C4-2B (cell line): ENCODE measurements around the gene CMKLR1.

Experiments used
- H3K27ac ChIP-seq: fragments of 450-650 bp; 2 replicates; pipeline ENCODE4 v1.5.1; 2017
- ZFX ChIP-seq: fragments of 450-650 bp; IDR thresholded peaks from 2 replicates; pipeline ENCODE4 v1.6.1; 2017
- TF ChIP-seq, protein P1 (sequence below): fragments of 450-650 bp; conservative IDR thresholded peaks from 2 replicates; pipeline ENCODE4 v1.5.1; 2017; ENCODE audit warnings: mild to moderate bottlenecking

The CMKLR1 gene

DNA sequence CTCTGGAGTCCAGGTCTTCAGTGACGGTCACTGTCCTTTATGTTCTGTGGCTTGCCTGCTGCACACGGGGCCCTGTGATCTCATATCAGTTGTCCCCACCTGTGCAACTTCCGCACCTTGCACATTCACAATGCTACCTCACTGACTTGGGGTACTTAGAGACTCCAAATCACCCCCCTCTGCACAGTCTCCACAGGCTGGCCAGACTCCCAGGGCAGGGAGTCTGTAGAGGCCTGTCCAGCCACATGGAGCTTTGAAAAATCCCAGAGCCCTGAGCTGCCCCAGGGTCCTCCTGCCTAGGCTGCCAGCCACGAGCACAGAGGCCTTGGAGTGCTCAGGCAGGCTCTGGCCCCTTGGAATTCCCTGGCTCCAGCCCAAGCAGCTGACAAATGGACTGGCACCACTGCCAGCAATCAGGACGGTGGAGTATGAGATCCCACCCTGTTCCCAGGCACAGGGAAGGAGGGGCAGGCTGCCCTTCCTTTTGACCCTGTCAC, 26.4 kb downstream of the CMKLR1 start:
- H3K27ac ChIP-seq = no peak overlapping the region
- no peak for TF ChIP-seq ZFX
- TF ChIP-seq, protein P1, sequence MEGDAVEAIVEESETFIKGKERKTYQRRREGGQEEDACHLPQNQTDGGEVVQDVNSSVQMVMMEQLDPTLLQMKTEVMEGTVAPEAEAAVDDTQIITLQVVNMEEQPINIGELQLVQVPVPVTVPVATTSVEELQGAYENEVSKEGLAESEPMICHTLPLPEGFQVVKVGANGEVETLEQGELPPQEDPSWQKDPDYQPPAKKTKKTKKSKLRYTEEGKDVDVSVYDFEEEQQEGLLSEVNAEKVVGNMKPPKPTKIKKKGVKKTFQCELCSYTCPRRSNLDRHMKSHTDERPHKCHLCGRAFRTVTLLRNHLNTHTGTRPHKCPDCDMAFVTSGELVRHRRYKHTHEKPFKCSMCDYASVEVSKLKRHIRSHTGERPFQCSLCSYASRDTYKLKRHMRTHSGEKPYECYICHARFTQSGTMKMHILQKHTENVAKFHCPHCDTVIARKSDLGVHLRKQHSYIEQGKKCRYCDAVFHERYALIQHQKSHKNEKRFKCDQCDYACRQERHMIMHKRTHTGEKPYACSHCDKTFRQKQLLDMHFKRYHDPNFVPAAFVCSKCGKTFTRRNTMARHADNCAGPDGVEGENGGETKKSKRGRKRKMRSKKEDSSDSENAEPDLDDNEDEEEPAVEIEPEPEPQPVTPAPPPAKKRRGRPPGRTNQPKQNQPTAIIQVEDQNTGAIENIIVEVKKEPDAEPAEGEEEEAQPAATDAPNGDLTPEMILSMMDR = no peak

- TF ChIP-seq, protein P1 = no peak
- TF ChIP-seq ZFX = no peak
- no peak overlapping the region for H3K27ac ChIP-seq
Measured at GRCh38 chr12:108312073-108312659, 26.9 kb downstream of the CMKLR1 start.

- no peak overlapping the region for H3K27ac ChIP-seq
- TF ChIP-seq, protein P1 = no peak
- TF ChIP-seq ZFX = no peak
Measured at GRCh38 chr12:108311605-108312004, 27.5 kb downstream of the CMKLR1 start.

DNA sequence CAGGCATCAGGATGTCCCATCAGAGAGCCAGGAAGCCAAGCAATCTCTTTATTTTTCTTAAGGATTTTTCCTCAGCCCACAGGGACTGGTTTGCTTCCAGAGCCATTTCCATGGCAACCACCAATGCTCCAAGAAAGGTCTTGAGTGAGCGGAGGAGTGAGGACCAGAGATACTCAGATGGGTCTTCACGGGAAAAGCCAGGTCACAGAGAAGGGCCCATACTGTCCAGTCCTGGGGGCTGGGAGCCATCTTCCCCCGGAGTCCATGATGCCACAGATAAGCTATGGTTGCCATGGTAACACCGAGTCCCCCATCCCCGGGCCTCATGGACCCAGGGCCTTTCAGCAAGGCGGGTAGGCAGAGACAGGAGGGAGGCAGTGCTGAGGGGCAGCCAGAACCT, 28.6 kb downstream of the CMKLR1 start:
- H3K27ac ChIP-seq = no peak overlapping the region
- no peak for TF ChIP-seq ZFX
- TF ChIP-seq, protein P1 = no peak

GRCh38 chr12:108309674-108310312, 29.3 kb downstream of the CMKLR1 start:
- TF ChIP-seq, protein P1 = no peak
- no peak for TF ChIP-seq ZFX
- H3K27ac ChIP-seq = no peak overlapping the region

- no peak for TF ChIP-seq ZFX
- TF ChIP-seq, protein P1 = no peak
- H3K27ac ChIP-seq = no peak overlapping the region
Measured at GRCh38 chr12:108308395-108309085, 30.6 kb downstream of the CMKLR1 start.

DNA sequence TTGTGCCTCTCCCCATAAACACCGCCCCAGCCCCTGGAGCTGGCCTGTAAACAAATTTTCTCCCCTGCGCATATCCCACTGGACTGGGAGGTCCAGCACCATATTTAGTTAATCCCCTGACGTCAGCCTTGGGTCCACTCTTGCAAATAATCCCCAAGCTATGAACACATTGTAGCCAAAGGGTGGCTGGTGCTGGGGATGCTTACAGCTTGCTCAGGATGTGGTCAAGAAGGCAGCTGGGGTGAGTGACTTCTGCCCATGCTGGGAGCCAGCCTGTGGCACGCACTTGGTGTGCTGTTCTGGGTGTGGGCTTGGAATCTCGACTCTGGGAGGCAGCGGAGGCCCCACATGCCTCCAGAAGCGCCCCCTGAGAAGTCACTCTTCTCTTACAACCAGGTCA, 32.1 kb downstream of the CMKLR1 start:
- no peak for TF ChIP-seq ZFX
- TF ChIP-seq, protein P1 = no peak
- H3K27ac ChIP-seq = no peak overlapping the region
